HG02610 (cell line): ENCODE results near the gene TAF3.
"Not testable (repeated sequence)": the region's sequence is repeated elsewhere in the genome, so short reads cannot be mapped to it uniquely, and the experiment has no call there.

ENCODE experiments used
- ATAC-seq: cut with Tn5 transposase; IDR thresholded peaks from one replicate; pipeline ENCODE4 v1.9.1; 2021; ENCODE audit warnings: mild to moderate bottlenecking, moderate library complexity; ENCODE audit not compliant: unreplicated experiment

TAF3 gene

DNA sequence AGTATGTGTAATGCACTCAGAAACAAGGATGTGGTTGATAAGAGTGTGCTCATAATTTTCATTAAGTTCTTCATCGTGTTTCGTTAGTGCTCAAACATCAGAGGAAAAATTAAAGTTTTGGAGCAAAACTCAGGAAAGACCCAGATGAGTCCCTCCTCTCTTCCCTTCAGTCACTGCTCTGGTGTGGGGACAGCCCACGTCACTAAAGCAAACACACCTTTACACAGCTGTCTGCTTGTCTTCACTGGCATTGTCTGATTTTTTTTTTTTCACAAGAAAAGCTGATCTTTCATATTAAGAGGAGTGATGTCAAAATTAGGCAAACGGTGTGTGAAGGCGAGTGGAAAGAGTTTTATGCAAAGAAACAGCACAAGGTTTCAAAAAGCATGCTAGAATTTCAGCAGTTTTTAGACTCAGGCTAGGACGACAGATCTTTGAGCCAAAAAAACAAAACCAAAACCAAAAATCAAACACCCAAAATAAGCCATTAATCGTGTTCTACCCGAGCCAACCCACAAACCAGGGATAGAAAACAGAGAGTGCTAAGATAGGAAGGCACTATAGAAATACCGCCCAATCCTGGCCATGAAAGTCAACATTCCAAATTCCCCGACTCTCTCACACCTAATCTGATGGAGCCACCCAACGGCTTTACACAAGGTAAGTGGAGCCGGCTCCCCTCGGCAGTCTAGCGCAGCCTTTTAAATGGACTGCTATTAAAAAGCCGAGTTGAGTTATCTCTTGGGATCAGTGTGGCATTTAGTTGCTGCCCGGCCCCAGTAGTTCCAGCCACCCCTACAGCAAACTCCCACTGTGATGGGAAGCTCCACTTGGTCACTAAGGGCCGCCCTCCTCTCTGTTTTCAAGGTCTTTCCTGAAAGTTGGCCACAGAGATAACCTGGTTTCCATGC, 208.3 kb downstream of the TAF3 start:
- no peak for ATAC-seq

DNA sequence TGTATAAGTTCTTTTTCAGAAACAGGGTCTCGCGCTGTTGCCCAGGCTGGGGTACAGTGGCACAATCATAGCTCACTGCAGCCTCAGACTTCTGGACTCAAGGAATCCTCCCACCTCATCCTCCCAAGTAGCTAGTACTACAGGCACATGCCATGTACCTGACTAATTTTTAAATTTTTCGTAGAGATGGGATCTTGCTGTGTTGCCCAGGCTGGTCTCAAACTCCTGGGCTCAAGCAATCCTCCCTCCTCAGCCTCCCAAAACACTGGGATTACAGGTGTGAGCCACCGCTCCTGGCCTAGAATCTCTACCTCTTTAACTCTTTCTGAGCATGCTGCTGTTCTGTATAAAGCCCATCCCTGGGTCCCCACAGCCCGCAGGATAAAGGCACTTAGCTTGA, 212.9 kb downstream of the TAF3 start:
- not testable (repeated sequence) for ATAC-seq

DNA sequence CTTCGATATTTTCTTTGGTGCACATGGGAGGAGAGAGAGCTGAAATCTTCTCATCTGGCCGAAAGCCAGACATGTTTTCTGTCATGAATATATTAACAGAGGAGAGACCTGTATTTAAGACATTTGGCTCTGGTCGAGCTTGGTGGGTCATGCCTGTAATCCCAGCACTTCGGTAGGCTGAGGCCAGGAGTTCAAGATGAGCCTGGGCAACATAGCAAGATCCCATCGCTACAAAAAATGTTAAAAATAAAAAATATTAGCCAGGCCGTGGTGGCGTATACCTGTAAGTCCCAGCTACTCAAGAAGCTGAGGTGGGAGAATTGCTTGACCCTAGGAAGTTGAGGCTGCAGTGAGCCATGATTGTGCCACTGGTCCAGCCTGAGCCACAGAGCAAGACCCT, 214.3 kb downstream of the TAF3 start:
- ATAC-seq, result no peak

DNA sequence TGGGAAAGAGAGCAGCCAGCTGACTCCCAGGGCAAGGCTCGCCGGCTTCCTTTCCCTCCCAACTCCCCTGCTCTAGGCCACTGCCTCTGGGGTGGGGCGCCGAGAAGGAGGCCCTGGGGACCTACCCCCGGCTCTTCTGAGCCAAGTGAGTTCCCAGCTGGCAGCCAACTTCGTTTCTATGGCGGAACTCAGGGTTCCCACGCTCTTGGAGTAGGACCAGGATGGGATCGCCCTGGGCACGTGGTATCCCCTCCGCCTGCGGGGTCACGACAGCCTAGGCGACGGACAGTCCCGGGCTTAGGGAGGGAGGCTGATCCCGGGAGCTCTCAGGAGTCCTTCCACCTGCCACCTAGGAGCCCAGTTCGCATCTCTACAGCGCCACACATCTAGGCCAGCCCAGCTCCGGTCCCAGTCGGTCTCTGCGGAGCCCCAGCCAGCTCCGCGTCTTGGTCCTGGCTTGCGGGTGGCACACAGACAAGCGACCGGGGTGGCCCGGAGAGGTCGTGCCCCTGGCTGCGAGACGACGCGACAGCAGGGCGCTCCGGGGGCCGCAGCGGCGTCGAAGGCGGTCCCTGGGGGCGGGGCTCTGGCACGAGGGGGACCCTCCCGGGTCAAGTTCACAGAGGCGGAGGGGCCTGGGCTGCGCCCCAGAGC, 215.6 kb downstream of the TAF3 start:
- no peak for ATAC-seq

DNA sequence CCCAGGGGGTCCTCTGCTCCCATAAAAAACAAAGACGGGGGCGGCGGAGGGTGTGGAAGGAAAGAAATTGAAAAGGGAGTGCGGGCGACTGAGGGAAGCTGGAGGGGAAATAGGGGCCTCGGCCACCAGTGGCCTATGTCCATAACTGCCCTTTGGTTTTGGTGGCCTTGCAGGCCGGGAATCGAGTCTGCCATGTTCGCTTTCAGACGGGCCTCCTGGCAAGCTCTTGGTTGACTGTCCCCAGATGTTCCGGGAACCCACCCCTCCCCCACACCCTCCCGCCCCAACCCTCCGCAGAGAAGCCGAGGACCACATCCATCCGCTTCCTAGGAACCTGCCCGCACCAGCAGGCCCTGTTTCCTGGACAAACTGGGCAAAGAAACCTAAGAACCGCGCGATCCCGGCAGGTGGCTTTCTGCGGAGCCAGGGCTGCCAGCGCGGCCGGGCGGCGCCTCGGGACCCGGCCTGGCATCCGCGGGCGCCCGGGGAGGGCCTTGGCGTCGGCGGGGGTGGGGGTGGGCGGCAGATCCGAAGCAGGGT, 216.2 kb downstream of the TAF3 start:
- no peak for ATAC-seq

DNA sequence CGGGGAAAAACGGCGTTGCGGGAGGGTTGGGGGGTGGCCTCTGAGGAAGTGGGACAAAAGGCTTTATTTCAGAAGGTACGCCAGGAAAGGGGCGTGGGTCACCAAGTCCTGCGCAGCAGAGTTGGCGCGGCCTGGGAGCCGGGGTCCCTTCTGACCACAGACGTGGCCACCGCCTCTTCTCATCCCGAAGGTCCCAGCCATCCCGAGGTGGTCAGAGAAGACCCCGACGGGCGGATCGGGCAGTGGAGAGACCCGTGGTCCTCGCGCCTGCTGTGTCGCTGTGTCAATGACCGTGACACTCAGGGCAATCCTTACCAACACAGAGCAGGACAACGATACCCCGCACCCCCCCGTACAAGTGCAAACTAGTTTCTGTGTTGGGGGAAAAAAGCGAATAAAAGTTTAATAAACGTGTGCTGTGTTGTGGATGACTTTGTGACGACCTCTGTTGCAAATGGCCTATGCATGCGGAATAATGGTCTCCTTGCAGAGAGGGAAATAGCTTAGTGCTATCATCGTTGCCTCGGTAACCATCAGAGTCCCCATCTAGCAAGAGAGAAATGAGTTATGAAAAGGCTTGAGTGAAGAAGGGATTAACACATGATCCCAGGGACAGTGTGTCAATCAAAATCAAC, 216.8 kb downstream of the TAF3 start:
- ATAC-seq, result no peak

DNA sequence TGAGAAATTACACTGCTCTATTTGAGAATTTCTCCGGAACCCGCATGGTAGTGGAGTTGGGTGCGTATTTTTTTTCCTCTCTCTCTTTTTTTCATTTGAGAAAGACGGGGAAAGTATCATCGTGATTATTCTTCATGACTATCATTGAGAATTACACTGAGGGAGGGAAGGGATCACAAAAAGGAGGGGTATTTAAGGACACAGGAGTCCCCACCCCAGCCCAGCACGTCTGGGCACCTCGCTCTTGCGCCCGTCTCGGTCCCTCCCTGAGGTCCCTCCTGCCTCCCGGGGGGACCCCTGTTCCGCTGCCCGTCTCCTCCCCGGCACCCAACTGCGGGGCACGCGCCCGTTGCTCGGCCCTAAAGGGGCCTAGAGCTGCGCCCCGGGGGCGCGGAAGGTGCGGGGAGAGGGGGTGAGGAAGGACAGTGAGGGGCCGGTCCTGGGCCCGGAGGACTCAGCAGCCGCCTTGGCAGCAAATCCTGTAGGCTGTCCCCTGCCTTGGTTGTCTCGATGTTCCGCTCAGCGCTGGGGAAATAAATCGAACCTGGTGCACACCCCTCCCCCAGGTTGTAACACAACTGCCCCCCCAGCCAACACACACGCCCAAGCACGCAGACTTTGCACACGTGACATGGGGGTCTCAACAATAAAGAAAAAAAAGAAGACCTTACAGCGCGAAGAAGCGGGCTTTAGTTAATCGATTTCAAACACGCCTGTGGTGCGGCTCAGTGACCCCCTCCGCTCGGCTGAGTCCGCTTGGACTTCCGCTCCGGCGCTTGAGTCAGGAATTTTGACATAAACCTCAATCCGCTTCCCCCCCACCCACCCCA, 217.6 kb downstream of the TAF3 start:
- no peak for ATAC-seq

DNA sequence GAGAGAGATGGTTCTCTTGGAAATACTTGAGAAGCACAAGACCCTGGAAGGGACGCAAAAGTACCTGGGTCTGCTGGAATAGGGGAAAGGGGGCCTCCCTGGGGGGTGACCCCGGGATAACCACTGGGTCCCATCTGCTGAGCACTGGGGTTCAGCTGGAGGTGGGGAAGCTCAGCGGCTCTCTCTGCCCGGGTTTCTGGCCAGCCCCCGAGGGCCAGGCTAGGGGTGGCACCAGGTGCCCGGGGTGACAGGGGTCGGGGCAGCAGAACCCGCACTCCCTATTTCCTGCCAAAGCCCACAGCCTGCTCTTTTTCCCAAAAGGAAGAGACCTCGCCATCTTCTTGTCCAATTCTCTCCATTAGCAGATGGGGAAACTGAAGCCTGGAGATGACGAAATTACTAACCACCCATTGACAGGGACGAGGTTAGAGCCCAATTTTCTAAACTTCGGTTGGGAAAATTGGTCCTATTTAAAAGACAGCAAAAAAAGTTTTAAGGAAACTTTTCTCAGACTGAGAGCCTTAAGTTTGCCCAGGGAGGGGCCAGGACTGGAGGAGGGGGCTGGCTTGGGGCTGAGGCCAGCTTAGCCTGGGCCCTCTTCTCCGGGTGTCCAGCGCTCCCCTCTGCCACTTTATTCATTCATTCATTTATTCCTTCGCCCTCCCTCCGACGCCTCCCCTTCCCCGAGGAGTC, 218.3 kb downstream of the TAF3 start:
- no peak for ATAC-seq

DNA sequence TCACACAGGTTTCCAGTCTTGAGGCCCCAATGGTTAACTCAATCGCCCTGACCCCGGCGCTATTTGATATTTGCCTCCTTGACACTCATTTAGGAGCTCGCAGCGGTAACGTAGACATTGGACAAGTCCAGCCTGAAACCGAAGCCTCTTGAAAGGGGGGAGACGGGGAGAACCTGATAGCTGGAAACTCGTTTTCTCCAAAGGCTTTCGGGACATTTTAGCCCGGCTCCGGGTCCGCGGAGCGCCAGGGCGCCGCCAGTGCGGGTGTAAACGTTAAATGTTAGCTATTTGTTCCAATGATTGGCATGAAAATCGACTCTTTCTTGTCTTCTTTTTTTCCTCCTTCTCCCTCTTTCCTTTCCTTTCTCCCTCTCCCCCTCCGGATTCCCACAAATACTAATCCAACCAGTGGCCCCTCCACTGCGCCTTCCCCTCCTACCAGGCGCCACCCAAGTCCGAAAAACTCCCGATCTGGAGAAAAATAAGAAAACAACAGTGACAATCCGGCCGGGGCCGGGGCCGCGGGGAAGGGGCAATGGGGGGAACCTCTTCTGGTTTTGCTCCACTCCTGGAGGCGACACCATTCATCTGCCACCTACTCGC, 219.0 kb downstream of the TAF3 start:
- ATAC-seq, result no peak

DNA sequence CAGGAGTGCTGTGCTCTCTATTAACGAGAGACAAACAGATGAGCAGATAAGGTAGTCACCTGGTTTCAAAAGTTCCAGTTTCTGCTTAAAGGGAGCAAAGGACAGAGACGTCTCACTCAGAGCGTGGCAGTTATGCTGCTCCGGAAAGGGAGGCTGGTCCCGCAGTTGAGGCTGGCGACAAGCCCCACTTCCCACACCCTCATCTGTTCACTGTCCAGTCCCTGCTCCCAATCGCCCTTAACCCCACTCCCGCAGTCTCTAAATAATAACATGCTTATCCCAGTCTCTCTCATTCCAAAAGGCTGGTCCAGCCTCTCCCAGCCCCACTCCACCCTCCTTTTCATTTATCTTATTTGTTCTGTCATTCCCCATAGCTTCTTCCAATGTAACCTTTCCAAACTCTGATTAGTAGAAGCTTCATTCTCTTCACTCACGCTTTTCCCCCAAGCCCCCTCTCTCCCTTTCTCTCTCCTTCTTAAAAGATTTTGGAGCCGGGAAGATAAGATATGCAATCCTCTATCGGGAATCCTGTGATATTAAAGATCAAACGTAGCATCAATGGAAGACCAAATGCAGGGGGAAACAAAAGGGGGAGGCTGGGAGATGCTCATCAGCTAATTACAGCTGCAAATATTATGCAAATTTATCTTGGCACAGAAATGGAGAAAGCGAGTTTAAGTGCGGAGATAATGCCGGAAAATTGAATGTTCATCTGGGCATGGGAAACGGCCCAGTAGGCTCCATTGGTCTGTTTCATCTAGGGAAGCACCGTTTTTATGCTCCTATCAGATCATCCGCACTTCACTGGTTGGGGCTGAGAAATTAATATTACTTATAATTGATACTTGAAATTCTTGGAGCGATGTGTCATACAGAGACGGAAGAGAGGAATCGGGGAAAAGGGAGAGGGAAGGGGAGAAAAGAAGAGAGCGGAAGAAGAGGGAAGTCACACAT, 219.9 kb downstream of the TAF3 start:
- no peak for ATAC-seq

DNA sequence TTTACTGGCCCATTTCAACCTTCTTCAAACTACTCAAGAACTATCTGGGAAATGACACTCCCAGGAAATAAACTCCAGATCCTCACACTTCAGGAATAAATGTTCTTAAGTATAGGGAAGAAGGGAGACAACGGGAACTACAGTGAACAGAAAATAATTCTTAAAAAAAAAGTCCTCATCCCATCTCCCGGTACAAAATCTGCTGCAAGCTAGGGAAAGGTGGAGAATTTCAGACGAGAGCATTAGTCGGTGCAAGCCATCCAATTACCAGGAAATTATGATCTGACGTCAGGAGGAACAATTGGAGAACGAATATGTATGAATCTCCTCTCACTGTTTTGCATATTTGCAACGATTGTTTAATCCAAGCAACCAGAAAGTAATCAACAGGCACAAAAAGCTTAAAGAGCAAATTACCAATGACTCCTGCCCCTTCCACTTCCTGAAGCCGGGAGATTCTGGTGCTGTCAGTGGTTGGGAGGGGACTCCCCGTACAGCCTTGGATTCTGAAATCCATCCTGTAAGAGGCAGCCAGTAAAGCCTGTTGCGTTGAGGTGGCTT, 221.1 kb downstream of the TAF3 start:
- ATAC-seq, result no peak

DNA sequence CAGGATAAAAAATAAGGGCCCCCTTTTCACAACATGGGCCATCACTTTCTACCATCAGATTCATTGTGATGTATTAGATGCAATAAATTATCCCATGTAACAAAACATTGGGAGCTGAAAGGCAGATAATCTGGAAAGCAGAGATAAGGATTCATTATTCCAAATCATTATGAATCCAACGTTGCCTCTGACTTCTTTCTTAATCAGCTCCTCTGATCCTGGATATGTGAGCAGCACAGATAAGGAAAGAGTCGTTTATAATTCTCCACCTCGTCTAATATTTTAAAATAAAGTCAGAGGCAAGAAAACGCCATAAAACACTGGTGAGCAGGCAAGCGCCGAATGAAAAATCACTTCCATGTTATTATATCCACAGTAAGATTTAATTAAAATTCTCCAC, 222.3 kb downstream of the TAF3 start:
- no peak for ATAC-seq

DNA sequence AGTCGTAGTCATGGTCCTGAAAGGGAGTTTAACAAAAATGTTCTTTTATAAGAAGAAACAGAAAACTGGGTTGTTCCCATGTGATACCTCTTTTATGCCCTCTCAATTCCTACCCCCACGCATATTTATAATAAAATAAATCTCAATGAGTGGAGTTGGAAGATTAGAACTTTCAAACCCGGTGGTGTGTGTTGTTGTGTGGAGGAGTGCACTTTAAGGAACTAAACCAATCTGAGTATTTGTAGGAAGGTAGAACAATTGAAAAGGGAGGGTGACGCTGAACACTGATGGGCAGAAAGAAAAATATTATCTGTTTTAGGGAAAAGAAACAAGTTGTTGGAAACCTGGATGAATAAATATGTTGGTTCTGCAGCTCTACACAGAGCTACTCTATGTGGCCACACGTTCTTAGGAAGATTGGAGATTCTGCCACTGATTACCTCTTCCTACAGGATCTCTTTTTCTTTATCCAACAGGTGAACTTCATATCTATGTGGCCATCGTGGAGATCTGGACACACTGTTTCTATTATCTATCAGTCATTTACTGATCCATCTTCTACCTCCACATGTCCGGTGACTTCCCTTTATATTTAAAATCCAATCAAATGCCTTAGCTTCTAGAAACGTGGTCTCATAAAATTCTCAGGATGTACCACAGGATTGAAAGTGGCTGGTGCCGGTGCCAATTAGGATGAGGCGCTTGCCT, 223.1 kb downstream of the TAF3 start:
- ATAC-seq, result no peak

DNA sequence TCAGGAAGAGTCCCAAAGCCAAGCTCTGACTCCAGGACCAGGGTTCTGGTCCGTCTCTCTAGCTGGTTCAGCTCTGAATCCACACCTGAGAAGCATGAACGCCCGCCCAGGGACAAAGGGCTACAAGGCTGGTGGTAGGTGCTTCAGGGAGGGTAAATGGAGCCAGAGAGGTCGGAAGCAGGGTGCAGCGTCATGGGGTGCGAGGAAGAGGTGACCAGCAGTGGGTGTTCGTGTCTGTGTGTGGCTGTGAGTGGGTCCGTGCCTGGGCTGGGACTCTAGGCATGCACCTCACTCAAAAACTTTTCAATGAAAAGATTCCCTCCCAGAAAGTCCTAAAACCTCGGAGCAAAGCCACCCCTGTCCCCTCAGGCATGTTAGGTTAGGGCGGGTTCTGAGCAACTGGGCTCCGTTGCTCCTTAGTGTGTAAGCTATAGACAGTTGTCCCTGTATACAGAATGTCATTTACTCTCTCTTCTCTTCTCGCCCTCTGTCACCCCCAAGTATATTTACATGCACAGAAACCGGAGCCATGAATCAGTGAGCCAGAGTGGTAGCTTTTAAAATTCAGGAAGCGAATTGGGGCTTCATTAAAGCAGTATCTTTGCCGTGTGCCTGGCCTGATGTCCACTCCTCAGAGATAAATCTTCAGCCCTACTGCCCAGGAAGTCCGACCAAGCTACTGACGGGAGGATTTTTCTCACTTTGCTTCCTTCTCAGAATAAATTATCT, 223.9 kb downstream of the TAF3 start:
- no peak for ATAC-seq

DNA sequence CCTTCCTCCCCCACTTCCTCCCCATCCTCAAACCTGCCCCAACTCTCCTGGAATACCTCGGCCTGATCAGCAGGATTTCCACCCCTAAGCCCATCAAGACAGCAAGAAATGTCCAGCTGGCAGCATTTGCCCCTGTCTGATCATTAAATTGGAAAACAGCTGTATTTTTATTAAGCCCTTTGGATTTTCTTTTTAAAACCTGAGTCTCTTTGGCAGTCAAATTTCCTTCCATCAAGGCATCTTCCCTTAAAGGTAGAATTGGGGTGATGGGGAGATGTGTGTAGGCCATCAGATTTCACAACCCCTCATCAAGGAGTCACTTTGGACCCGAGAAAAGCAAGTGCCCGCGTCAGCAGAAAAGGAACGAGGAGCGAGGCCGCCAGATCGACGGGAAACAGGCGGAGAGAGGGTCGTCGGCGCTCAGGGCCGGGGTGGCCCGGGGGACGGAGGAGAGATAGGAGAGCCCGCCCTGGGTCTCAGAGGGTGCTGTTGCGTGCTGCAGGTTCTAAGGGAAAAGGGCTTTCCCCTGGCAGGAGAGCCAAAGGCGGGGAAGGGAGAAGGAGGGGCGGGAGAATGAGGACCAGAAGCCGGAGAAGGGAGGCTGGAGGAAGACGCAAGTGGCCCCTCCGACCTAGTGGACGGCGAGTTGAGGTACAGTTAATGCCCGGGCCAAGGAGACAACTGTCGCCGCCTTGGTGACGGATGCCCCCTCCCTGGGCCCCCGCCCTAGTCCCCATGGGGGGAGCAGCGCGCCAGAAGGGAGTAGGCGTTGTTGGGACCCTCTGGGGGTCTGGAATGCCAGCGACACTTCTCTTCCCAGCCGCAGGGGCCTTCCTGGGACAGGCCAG, 224.6 kb downstream of the TAF3 start:
- no peak for ATAC-seq
